ENCODE data around the gene TMEM184B.

TMEM184B gene

DNA sequence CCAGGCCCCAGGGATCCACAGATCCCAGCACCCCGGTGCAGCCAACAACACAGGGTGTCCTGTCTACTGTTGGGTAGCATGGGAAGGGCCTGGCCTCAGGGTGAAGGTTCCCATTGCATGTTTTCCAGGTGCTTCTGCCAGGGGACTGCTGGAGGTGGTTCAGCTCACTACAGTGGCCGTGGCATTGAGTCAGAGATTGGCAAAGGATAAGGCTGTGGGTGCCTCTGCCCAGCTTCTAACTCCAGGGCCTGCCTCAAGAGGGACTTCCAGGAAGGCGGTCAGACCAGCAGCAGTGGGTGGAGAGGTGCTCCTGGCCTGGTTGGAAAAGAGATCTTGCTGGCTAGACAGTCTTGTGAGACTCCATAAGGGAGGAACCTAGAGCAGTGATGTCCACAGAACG lies 23.6 kb upstream of the TMEM184B start:
- H3K4me1 ChIP-seq (ENCODE audit: control insufficient read depth in 1 of 2, insufficient read depth in 1 of 2, low read depth in 1 of 2, low read length in 1 of 2) = peaks cover 9 to 12% of the 10 kb centered on the region in 2 experiments
- no peaks in the 10 kb centered on the region for H3K27me3 ChIP-seq
- H3K27ac ChIP-seq = no peak overlapping the region
- no peaks in the 10 kb centered on the region for H3K9me3 ChIP-seq
- TF ChIP-seq CTCF (IDR thresholded peaks at IDR 0.05) = no peak
- H3K4me3 ChIP-seq (ENCODE audit: low read depth in 1 of 2, low read length in 1 of 2) = no peak overlapping the region
- H3K36me3 ChIP-seq = peaks cover 52% of the 10 kb centered on the region

DNA sequence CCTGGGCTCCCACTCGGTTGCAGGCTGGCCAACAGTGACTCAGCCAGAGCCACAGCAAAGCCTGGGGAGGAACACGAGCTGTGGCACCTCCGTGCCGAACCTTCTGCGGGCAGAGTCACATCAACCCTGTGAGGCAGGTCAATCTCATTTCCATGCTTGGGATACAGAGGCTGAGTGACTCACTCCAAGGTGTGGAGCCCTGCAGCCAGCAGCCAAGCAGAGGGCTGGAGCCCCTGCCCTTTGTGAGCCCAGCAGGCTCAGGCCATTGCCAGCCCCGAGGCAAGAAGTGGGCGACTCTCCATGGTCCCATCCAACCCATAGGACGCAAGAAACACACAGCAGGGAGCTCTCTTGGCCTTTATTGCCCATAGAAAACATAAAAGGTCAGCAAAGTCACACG lies 23.1 kb upstream of the TMEM184B start:
- Histone ChIP-seq H3K4me1 (ENCODE audit: control insufficient read depth in 1 of 2, insufficient read depth in 1 of 2, low read depth in 1 of 2, low read length in 1 of 2) (peaks cover 9 to 12% of the 10 kb centered on the region in 2 experiments), H3K36me3 (peaks cover 50% of the 10 kb centered on the region), H3K27ac (no peak overlapping the region)

DNA sequence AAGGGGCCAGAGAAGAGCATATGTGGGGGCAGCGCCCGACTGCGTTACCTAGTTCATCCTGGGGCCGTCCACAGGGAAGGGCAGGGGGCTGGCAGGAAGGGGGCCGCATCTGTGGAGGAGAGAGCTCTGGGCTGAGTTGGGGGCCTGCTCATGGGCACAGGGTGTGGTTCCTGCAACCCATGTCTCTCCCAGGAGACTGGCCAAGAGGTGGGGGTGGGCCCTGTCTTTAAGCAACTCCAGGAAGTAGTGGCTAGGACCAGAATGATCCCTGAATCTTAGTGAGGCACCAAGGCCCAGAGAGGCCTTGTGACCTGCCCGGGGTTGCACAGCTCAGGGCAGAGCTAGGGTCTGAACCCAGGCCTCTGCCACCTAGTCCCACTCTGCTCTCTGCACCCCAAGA lies 22.5 kb upstream of the TMEM184B start:
- TF ChIP-seq CTCF (IDR thresholded peaks at IDR 0.05) = no peak
- Histone ChIP-seq H3K4me3 (ENCODE audit: low read depth in 1 of 2, low read length in 1 of 2) (no peak overlapping the region), H3K4me1 (ENCODE audit: control insufficient read depth in 1 of 2, insufficient read depth in 1 of 2, low read depth in 1 of 2, low read length in 1 of 2) (peaks cover 11 to 15% of the 10 kb centered on the region in 2 experiments), H3K9me3 (no peaks in the 10 kb centered on the region), H3K36me3 (peaks cover 45% of the 10 kb centered on the region), H3K27ac (no peak overlapping the region), H3K27me3 (no peaks in the 10 kb centered on the region)

More for the DNA sequence above, 23.1 kb upstream of the TMEM184B start:
- Histone ChIP-seq H3K9me3 (no peaks in the 10 kb centered on the region), H3K4me3 (ENCODE audit: low read depth in 1 of 2, low read length in 1 of 2) (no peak overlapping the region), H3K27me3 (no peaks in the 10 kb centered on the region)
- no peak for TF ChIP-seq CTCF (IDR thresholded peaks at IDR 0.05)

DNA sequence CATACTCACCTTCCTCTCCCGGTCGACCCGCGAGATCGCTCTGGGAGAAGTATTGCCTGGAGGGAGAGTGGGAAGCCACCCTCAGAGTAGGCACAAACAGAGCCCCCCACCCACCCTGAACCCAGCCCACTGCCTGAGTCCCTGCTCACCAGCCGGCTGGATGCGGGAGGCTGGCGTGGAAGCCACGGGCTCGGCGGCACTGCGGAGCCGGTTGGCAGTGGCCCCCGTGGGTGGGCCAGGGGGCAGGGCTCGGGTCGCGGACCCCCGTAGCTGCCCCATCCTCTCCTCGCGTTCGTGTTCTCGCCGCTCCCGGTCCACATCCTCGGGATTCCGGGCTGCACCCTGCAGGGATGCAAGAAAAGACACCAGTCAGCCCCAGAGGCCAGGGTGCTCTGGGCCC lies 21.4 kb upstream of the TMEM184B start:
- peaks cover 22 to 26% of the 10 kb centered on the region in 2 experiments for H3K4me1 ChIP-seq (ENCODE audit: control insufficient read depth in 1 of 2, insufficient read depth in 1 of 2, low read depth in 1 of 2, low read length in 1 of 2)

GRCh38 chr22:38292694-38293093 lies 19.9 kb upstream of the TMEM184B start:
- peaks cover 22 to 26% of the 10 kb centered on the region in 2 experiments for H3K4me1 ChIP-seq (ENCODE audit: control insufficient read depth in 1 of 2, insufficient read depth in 1 of 2, low read depth in 1 of 2, low read length in 1 of 2)
- no peak overlapping the region for H3K4me3 ChIP-seq (ENCODE audit: low read depth in 1 of 2, low read length in 1 of 2)
- peaks cover 19% of the 10 kb centered on the region for H3K36me3 ChIP-seq
- no peaks in the 10 kb centered on the region for H3K9me3 ChIP-seq
- no peaks in the 10 kb centered on the region for H3K27me3 ChIP-seq
- peak overlapping the region; percentile 45 for H3K27ac ChIP-seq
- no peak for TF ChIP-seq CTCF (IDR thresholded peaks at IDR 0.05)

More for the DNA sequence above, 21.4 kb upstream of the TMEM184B start:
- no peaks in the 10 kb centered on the region for H3K9me3 ChIP-seq
- peaks cover 34% of the 10 kb centered on the region for H3K36me3 ChIP-seq
- no peak overlapping the region for H3K4me3 ChIP-seq (ENCODE audit: low read depth in 1 of 2, low read length in 1 of 2)
- H3K27me3 ChIP-seq = no peaks in the 10 kb centered on the region
- no peak overlapping the region for H3K27ac ChIP-seq
- TF ChIP-seq CTCF (IDR thresholded peaks at IDR 0.05) = no peak

All from neutrophil (primary cell).